ES-I3 (cell line): ENCODE results near the gene VWA8.
"Not testable (repeated sequence)": the region's sequence is repeated elsewhere in the genome, so short reads cannot be mapped to it uniquely, and the experiment has no call there.

Experiments
- H3K36me3 ChIP-seq: 2 replicates; pipeline ENCODE4 v1.6.1; 2013; ENCODE audit warnings: mild to moderate bottlenecking, low read length, control low read depth, moderate library complexity; ENCODE audit not compliant: insufficient read depth
- H3K4me1 ChIP-seq: 2 replicates; pipeline ENCODE4 v1.6.1; 2013; ENCODE audit warnings: mild to moderate bottlenecking, control low read depth, low read length; ENCODE audit not compliant: insufficient read depth
- H3K9ac ChIP-seq: 2 replicates; pipeline ENCODE4 v1.6.1; 2013; ENCODE audit warnings: low read depth, mild to moderate bottlenecking, low read length, moderate library complexity
- H3K9me3 ChIP-seq: 2 replicates; pipeline ENCODE4 v1.6.1; 2013; ENCODE audit warnings: mild to moderate bottlenecking, low read length, moderate library complexity; ENCODE audit not compliant: control insufficient read depth, insufficient read depth

VWA8 gene

DNA sequence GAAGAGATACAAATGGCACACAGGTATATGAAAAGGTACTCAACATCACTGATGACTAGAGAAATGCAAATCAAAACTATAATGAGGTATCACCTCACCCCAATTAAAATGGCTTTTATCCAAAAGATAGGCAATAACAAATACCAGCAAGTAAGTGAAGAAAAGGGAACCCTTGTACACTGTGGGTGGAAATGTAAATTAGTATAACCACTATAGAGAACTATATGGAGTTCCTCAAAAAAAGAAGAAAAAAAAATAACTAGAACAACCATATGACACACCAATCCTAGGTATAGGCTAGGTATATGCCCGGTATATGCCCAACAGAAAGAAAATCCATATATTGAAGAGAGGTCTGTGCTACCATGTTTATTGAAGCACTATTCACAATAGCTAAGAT, 150.9 kb downstream of the VWA8 start:
- Histone ChIP-seq H3K36me3 (0 out of 2 replicates have a peak, but pooled peaks cover 3% of the 10 kb centered on the region), H3K4me1 (no peaks in the 10 kb centered on the region), H3K9me3 (no peaks in the 10 kb centered on the region), H3K9ac (no peak overlapping the region)

DNA sequence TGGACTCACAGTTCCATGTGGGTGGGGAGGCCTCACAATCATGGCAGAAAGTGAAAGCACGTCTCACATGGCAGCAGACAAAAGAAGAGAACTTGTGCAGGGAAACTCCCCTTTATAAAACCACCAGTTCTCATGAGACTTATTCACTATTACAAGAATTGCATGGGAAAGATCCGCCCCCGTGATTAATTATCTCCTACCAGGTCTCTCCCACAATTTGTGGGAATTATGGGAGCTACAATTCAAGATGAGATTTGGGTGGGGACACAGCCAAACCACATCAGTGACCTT, 157.5 kb downstream of the VWA8 start:
- not testable (repeated sequence) for H3K9me3 ChIP-seq, H3K4me1 ChIP-seq, H3K36me3 ChIP-seq, H3K9ac ChIP-seq

DNA sequence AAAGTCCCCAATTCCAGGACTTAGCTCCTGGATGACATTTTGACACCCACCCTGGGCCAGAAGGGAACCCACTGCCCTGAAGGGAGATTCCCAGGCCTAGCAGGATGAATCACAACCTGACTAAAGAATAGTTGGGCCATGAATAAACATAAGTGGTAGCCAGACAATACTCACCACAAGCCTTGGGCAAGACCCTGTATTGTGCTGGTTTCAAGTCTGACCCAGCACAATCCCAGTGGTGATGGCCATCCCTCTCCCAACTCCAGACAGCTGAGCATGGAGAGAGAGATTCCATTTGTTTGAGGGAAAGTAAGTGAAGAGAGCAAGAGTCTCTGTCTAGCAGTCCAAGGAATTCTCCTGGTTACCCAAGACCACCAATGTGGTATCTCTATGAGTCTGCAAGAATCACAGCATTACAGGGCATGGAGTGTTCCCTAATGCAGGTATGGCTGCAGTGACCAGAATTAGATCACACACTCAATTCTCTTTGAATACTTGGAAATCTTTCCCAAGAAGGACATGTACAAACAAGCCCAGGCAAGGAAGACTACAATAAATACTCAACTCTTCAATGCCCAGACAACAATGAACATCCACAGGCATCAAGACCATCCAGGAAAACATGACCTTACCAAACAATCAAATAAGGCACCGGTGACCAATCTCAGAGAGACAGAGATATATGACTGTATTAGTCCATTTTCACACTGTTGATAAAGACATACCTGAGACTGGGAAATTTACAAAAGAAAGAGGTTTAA, 158.0 kb downstream of the VWA8 start:
- Histone ChIP-seq H3K4me1 (no peaks in the 10 kb centered on the region), H3K9ac (no peak overlapping the region), H3K36me3 (0 out of 2 replicates have a peak, but pooled peaks cover 3% of the 10 kb centered on the region), H3K9me3 (peaks cover 3% of the 10 kb centered on the region)

DNA sequence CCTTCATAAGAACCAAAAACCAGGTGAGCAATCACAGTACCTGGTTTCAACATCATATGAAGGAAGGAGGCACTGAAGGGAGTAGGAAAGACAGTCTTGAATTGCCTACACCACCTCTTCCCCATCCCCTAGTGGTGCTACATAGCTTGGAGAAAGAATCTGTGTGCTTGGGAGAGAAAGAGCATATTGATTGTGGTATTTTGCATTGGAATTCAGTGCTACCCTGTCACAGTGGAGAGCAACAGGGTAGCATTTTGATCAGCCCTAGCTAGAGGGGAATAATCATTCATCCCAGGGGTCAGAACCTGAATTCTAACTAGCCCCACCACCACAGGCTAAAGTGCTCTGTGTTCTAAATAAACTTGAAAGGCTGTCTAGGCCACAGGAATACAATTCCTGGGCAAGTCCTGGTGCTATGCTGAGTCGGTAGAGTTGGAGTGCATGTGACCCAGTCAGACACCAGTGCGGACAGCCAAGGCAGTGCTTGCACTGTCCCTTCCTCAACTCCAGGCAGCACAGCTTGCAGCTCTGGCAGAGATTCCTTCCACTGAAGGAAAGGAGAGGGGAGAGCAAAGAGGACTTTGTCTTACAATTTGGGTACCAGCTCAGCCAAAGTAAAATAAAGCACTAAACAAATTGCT, 158.7 kb downstream of the VWA8 start:
- no peak overlapping the region for H3K9ac ChIP-seq
- peaks cover 3% of the 10 kb centered on the region for H3K9me3 ChIP-seq
- no peaks in the 10 kb centered on the region for H3K36me3 ChIP-seq
- no peaks in the 10 kb centered on the region for H3K4me1 ChIP-seq

DNA sequence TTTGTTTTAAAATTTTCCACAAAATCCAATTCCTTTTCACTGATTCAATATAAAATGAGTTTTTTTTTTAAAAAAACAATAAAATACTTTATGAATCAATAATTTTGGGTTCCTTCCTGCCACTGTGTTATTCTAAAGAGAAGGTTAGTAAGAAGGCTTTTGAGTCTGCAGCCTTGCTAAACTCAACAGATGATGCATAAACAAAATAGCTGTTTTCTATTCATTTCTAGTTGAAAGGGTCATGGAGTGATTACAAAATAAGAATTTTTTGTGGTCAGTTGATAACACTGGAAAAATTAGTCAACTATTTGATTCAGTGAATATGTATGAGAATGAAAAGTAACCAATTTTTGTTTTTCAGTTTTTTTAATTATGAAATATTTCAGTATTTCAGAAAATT, 169.9 kb downstream of the VWA8 start:
- H3K9ac ChIP-seq, result no peak overlapping the region
- H3K9me3 ChIP-seq, result no peaks in the 10 kb centered on the region
- no peaks in the 10 kb centered on the region for H3K4me1 ChIP-seq
- H3K36me3 ChIP-seq, result no peaks in the 10 kb centered on the region

DNA sequence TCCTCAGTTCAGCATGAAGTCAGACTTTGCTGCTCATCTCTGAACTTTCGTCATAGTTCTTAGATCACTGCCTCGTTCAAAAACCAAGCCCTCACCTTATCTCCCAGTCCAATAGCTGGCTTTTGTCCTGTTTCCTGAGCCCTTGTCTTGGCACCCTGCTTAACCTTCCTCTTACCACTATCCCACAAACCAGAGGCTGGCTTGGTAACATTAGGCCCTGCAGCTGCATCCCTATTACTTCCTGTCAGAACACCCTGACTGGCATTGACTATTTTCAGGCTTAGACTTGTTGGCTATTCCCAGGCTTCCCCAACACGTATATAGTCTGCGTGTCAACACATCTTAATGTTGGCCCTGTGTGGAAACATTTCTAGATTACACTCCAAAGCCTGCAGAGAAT, 172.4 kb downstream of the VWA8 start:
- Histone ChIP-seq H3K9me3 (no peaks in the 10 kb centered on the region), H3K4me1 (no peaks in the 10 kb centered on the region), H3K36me3 (no peaks in the 10 kb centered on the region), H3K9ac (no peak overlapping the region)

DNA sequence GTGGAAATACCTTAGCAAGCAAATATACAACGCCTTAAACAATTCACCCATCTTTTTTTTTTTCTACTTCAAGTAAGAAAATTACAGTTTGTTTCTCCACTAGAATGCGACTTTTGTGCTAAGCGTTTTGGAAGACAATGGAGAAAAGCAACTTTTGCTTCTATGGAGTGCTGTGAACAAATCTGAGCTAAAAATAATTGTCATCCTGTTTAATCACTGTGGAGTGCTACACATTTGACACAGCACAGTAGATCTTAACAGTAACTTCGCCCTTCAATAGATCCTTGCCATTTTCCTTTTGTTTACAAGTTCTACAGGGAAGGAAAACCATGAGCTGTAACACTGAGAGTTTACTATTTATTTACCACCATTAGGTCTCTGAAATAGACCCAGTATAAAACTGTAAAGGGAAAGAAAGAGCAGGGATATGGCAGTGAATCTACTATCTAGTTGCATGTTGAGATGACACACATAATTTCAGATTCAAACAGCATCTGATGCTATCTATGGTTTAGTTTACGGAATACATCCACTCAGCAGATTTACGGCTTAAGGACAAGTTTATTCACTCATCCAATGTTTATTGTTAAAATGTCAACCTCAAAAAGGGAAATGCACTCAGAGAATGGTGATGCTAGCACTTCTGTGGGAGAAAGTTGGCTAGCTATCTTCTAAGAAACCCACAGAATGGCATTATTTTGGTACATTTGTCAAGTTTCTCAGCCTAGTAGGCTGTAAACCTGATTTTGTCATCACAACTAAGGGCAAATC, 175.3 kb downstream of the VWA8 start:
- H3K9ac ChIP-seq, result no peak overlapping the region
- H3K4me1 ChIP-seq, result no peaks in the 10 kb centered on the region; the same call in 1 of the 2 replicates
- no peaks in the 10 kb centered on the region for H3K36me3 ChIP-seq
- no peaks in the 10 kb centered on the region for H3K9me3 ChIP-seq

DNA sequence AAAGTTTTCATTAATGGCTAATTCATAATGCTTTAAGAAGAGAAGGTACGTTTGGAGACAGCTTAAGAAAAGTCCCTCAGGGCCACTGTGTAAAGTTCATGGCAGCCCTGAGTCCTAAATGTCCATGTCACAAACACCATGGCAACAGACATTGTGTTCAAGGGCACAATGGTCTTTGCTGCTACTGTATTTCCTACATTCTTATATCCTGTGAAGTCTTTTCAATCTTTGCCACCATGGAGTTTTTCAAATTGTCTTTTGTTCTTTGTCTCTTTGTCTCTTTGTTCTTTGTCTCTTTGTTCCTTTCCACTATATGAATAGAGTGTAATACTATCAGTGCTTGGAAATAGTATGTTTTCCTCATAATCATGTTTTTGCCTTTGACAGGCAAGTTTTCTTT, 178.8 kb downstream of the VWA8 start:
- no peak overlapping the region for H3K9ac ChIP-seq
- no peaks in the 10 kb centered on the region; the same call in 1 of the 2 replicates for H3K4me1 ChIP-seq

DNA sequence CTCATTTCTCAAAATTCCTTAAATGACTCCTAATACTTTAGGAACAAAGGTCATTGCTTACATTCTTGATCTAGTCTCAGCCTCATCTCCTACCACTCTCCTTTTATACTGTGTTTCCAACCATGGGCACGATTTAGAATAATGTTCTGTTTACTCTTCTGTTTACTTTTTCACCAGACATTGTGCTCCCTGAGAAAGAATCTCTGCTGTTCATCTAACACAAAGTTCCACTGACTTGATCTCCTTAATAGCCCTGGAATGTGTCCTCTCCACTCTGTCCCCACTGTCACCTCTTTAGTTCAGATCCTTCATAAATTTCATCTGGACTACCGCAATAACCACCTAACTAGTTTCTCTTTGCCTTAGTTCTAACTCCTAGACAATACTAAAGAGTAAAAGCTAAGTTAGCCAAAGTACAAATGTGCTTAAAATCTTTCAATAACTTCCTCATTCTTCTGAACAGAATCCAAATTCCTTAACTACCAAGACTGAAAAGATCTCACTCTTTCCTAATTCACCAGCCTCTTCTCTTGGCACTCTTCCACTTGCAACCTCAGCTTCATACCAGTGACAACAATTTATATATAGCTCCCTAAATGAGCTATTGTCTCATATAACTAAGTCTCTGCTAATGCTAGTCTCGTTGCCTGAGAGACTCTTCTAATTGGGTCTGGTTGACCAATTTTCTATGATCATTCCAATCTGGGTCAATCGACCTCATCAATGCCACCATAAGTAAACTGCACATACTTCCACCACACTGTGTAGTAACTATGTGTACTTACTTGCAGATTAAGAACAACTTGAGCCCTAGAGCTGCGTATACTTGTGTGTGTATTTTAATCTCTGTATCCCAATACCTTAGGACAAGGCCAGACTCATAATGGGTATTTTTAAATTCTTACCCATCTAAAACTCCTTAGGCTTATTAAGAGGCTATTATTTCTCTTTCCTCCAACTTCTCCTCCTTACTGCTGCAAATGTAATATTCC, 179.9 kb downstream of the VWA8 start:
- H3K4me1 ChIP-seq, result no peaks in the 10 kb centered on the region; the same call in 1 of the 2 replicates
- H3K9me3 ChIP-seq, result no peaks in the 10 kb centered on the region
- H3K36me3 ChIP-seq, result no peaks in the 10 kb centered on the region
- no peak overlapping the region for H3K9ac ChIP-seq

More for the DNA sequence above, 178.8 kb downstream of the VWA8 start:
- H3K9me3 ChIP-seq, result no peaks in the 10 kb centered on the region
- H3K36me3 ChIP-seq, result no peaks in the 10 kb centered on the region

DNA sequence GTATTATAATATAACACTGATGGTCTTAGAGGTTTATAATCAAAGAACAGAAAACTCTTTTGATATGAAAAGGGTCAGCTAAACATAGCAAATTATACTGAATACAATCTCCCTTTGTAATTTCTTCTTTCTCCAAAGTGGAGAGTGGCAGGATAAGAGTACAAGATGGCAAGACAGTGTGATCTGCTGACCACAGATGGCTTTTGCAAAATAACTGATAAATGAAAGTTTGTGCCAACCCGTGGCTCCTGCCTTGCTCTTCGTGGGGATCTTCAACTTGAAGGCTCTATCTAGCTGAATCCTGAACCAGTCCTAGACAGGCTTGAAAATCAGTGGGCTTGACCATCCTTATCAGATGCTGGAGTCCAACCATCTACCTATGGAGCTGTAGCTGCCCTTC, 185.7 kb downstream of the VWA8 start:
- Histone ChIP-seq H3K4me1 (no peaks in the 10 kb centered on the region), H3K9ac (no peak overlapping the region), H3K36me3 (no peaks in the 10 kb centered on the region), H3K9me3 (no peaks in the 10 kb centered on the region)

DNA sequence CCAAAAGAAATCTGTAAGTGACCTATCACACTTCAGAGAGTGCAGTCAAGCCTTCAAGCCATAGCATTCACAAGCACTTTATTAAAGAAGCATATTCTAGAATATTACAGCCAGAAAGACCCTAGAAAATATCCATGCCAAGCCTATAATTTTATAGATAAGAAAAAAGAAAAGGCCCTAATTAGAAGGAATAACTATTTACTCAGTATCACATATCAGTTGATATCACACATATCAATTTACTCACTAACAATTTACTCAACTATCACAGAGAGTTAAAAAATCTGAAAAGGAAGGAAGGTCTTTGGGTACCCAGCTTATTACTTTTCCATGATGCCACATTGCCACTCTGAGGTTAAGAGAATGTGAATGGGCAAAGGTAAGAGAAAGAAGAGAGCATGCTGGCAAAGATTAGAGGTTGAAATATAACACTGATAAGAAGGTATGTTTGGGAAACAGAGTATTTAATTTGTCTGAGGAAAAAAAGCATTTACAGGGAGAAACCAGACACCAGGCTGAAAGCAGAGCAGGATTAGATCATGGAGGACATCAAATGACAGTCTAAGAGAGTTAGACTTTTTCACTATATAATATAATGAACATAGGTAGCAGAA, 186.2 kb downstream of the VWA8 start:
- H3K4me1 ChIP-seq, result no peaks in the 10 kb centered on the region
- no peak overlapping the region for H3K9ac ChIP-seq
- H3K9me3 ChIP-seq, result no peaks in the 10 kb centered on the region
- H3K36me3 ChIP-seq, result no peaks in the 10 kb centered on the region

DNA sequence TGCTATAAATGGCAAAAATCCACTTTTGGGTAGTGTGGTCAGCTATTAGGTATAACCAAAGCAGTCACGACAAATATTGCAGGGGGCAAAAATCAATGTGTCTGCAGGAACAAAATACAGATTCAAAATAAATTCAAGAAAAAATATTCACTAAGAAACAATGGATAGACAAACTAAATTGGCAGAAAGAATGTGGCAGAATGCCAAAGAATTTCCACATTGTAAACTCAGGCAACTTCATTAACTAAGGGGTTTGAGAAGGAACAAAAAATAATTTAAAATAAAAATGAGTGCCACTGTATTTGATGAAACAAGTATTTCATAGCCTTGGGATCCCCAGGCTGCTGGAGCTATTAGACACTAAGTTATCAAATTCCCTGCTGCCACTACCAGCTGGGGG, 193.1 kb downstream of the VWA8 start:
- Histone ChIP-seq H3K36me3 (no peaks in the 10 kb centered on the region), H3K9me3 (no peaks in the 10 kb centered on the region), H3K4me1 (no peaks in the 10 kb centered on the region; the same call in 1 of the 2 replicates), H3K9ac (no peak overlapping the region)

DNA sequence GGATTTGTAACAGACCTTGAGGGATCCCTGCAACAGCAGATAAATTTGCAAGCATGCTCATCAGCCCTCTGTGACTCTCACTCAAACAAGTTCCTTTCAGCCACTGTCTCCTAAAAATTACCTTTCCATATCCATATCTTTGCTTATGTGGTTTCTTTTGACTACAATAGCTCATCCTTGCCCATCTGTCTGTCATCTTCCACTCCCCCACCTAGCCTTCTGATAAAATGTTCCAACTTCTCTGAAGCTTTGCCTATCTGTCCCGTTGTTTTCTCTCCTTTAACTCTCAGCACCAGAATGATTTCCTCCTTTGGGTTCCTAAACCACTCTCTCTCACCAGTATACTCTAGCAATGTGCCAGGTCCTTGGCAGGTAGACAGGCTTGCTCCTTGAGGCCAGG, 194.5 kb downstream of the VWA8 start:
- no peaks in the 10 kb centered on the region; the same call in 1 of the 2 replicates for H3K4me1 ChIP-seq
- H3K9me3 ChIP-seq, result no peaks in the 10 kb centered on the region
- H3K9ac ChIP-seq, result no peak overlapping the region
- H3K36me3 ChIP-seq, result no peaks in the 10 kb centered on the region
